Fibroblast of skin of left quadriceps (primary cell): ENCODE measurements around the gene MKRN2OS.

Source experiments
- DNase-seq, 2 experiments: peaks; one replicate each; pipeline ENCODE4 v3.0.0-alpha.2; 2013; ENCODE audit warnings: low read depth in 2 of 2

Gene MKRN2OS

GRCh38 chr3:12513694-12514446, 31.4 kb downstream of the MKRN2OS start:
- DNase-seq = no peak

- DNase-seq = no peak
Observed at GRCh38 chr3:12512534-12513118, 32.7 kb downstream of the MKRN2OS start.

- no peak for DNase-seq
Observed at GRCh38 chr3:12509466-12509865, 35.8 kb downstream of the MKRN2OS start.

GRCh38 chr3:12508291-12508700, 37.0 kb downstream of the MKRN2OS start:
- DNase-seq = peak; percentile 97 to 98

- DNase-seq = no peak
Observed at GRCh38 chr3:12507591-12508281, 37.6 kb downstream of the MKRN2OS start.

- no peak for DNase-seq
Observed at GRCh38 chr3:12506201-12506709, 39.0 kb downstream of the MKRN2OS start.

- DNase-seq = no peak
Observed at GRCh38 chr3:12503126-12503957, 42.0 kb downstream of the MKRN2OS start.

GRCh38 chr3:12501360-12502020, 43.8 kb downstream of the MKRN2OS start:
- DNase-seq = no peak

GRCh38 chr3:12499474-12499873, 45.8 kb downstream of the MKRN2OS start:
- DNase-seq = no peak

- DNase-seq = no peak
Observed at GRCh38 chr3:12496453-12496761, 48.9 kb downstream of the MKRN2OS start.

- DNase-seq = no peak
Observed at GRCh38 chr3:12495749-12496452, 49.4 kb downstream of the MKRN2OS start.

GRCh38 chr3:12490547-12490946, 54.8 kb downstream of the MKRN2OS start:
- DNase-seq = no peak

GRCh38 chr3:12489832-12490231, 55.5 kb downstream of the MKRN2OS start:
- DNase-seq = peak; percentile 64 to 69
